HCT116 (cell line): ENCODE results near the gene GTF2IRD1. TPM values are rescaled to one million over a fixed set of nuclear protein-coding genes. Genes with fewer than 3 reads are reported as not detected.

Experiments used
- ATAC-seq: fragments of 200-7000 bp; cut with Tn5 transposase; 2 replicates; pipeline ENCODE4 v1.9.1; 2020; ENCODE audit warnings: mild to moderate bottlenecking, moderate library complexity
- BruUV-seq: library from RNA; stranded (reverse); fragments of 400-500 nt; replicated peaks from 2 replicates; lab custom pipeline; 2021; lab: Mats Ljungman, UMichigan
- CTCF ChIA-PET: fragments of 300-600 bp; sonication (Branson Sonifier 250); formaldehyde crosslinking; loops from one replicate; lab custom pipeline; 2021; ENCODE audit warnings: antibody characterized with exemption; lab: Charles Lee
- POLR2A ChIA-PET: fragments of 300-600, 350-600 bp; sonication (Branson Sonifier 250); formaldehyde crosslinking; loops from one replicate; lab custom pipeline; 2021; ENCODE audit warnings: antibody characterized with exemption; lab: Charles Lee
- RAD21 ChIA-PET, 2 experiments: fragments of 300-600 bp; sonication (Branson Sonifier 250); formaldehyde crosslinking; loops; one replicate each; lab custom pipeline; 2023; ENCODE audit warnings: low total read pairs in 2 of 2; ENCODE audit not compliant: uncharacterized antibody in 2 of 2, unreplicated experiment in 2 of 2, low non-redundant PET in 1 of 2; lab: Charles Lee
- DNase-seq: peaks from one replicate; pipeline ENCODE4 v3.0.0-alpha.2; 2010; ENCODE audit warnings: low read depth, low spot score
- H2AFZ ChIP-seq: fragments of 200-600 bp; shearing (Covaris generic), sonication (generic); 2 replicates; pipeline ENCODE4 v1.6.1; 2017; ENCODE audit warnings: low read depth, mixed run types, mixed read lengths, antibody characterized with exemption, low read length; ENCODE audit not compliant: poor library complexity, severe bottlenecking
- H3K27ac ChIP-seq: 2 replicates; pipeline ENCODE4 v1.5.1; 2012; ENCODE audit warnings: low read depth, low read length
- H3K27me3 ChIP-seq: fragments of 200-600 bp; sonication (generic); 2 replicates; pipeline ENCODE4 v1.6.1; 2016; ENCODE audit warnings: mixed run types, low read length, mixed read lengths; ENCODE audit not compliant: insufficient read depth
- H3K36me3 ChIP-seq, 2 experiments: fragments of 200-500 bp in 1 of 2; fragments of 200-600 bp in 1 of 2; sonication (Bioruptor generic) in 1 of 2; sonication (generic) in 1 of 2; 2 replicates each; pipeline versions ENCODE4 v1.5.1 to v1.6.1; 2014 to 2016; ENCODE audit warnings: low read length in 2 of 2, inconsistent platforms in 1 of 2, mixed read lengths in 1 of 2, mixed run types in 1 of 2; ENCODE audit not compliant: insufficient read depth in 2 of 2, control insufficient read depth in 1 of 2
- H3K4me1 ChIP-seq, 2 experiments: fragments of 200-600 bp in 1 of 2; sonication (generic) in 1 of 2; 2 replicates each; pipeline versions ENCODE4 v1.5.1 to v1.6.1; 2012 to 2017; ENCODE audit warnings: low read length in 2 of 2, inconsistent platforms in 1 of 2, mild to moderate bottlenecking in 1 of 2, mixed read lengths in 1 of 2, mixed run types in 1 of 2, moderate library complexity in 1 of 2; ENCODE audit not compliant: insufficient read depth in 2 of 2, control insufficient read depth in 1 of 2
- H3K4me2 ChIP-seq: fragments of 200-600 bp; sonication (generic); 2 replicates; pipeline ENCODE4 v1.6.1; 2017; ENCODE audit warnings: mixed run types, low read length, mixed read lengths
- H3K4me3 ChIP-seq, 2 experiments: fragments of 200-600 bp in 1 of 2; sonication (generic) in 1 of 2; replicated peaks in 1 of 2; 2 replicates each; pipeline ENCODE4 v1.5.1; 2011 to 2016; ENCODE audit warnings: low read length in 2 of 2, control low read depth in 1 of 2, low read depth in 1 of 2, mild to moderate bottlenecking in 1 of 2, mixed read lengths in 1 of 2, mixed run types in 1 of 2
- H3K79me2 ChIP-seq: fragments of 200-600 bp; sonication (generic); 2 replicates; pipeline ENCODE4 v1.6.1; 2017; ENCODE audit warnings: mild to moderate bottlenecking, mixed run types, low read length, moderate library complexity, mixed read lengths; ENCODE audit not compliant: insufficient read depth
- H3K9ac ChIP-seq: fragments of 200-600 bp; sonication (generic); 2 replicates; pipeline ENCODE4 v1.6.1; 2016; ENCODE audit warnings: low read length, mixed read lengths
- H3K9me2 ChIP-seq: fragments of 200-600 bp; sonication (generic), shearing (Covaris generic); 2 replicates; pipeline ENCODE4 v1.6.1; 2017; ENCODE audit warnings: mixed run types, mild to moderate bottlenecking, moderate library complexity; ENCODE audit not compliant: insufficient read depth
- H3K9me3 ChIP-seq, 2 experiments: fragments of 200-500 bp in 1 of 2; fragments of 200-600 bp in 1 of 2; sonication (Bioruptor generic) in 1 of 2; sonication (generic) in 1 of 2; 2 replicates each; pipeline ENCODE4 v1.6.1; 2014 to 2017; ENCODE audit warnings: low read length in 2 of 2, mixed read lengths in 2 of 2, inconsistent platforms in 1 of 2, low read depth in 1 of 2, mild to moderate bottlenecking in 1 of 2, mixed run types in 1 of 2, moderate library complexity in 1 of 2; ENCODE audit not compliant: control insufficient read depth in 1 of 2, insufficient read depth in 1 of 2
- H4K20me1 ChIP-seq: fragments of 200-600 bp; sonication (generic), shearing (Covaris generic); 2 replicates; pipeline ENCODE4 v1.6.1; 2017; ENCODE audit warnings: mixed run types, mild to moderate bottlenecking, moderate library complexity; ENCODE audit not compliant: insufficient read depth
- EZH2 ChIP-seq: fragments of 200-600 bp; sonication (generic); IDR thresholded peaks from 2 replicates; pipeline ENCODE4 v1.6.1; 2017; ENCODE audit warnings: antibody characterized with exemption, mixed run types
- POLR2AphosphoS5 ChIP-seq: IDR thresholded peaks from 2 replicates; pipeline ENCODE4 v1.6.1; 2011; ENCODE audit warnings: mild to moderate bottlenecking, low read depth, low read length, moderate library complexity
- SRF ChIP-seq: IDR thresholded peaks from 2 replicates; pipeline ENCODE4 v1.6.1; 2012; ENCODE audit warnings: low read depth
- YY1 ChIP-seq: IDR thresholded peaks from 2 replicates; pipeline ENCODE4 v1.6.1; 2011; ENCODE audit warnings: low read length, low read depth, moderate library complexity, mild to moderate bottlenecking; ENCODE audit not compliant: insufficient replicate concordance; ENCODE audit errors: extremely low read depth
- intact Hi-C: fragments of 100-400 bp; cut with micrococcal nuclease; formaldehyde crosslinking; loops from 2 replicates; pipeline ENCODE4 v1.10.0; 2022
- total RNA-seq: library from RNA; stranded (reverse); gene quantifications from one replicate; pipeline ENCODE4 v1.2.1, GENCODE V29; 2021; ENCODE audit not compliant: unreplicated experiment
- TF ChIP-seq, protein P1 (sequence below): IDR thresholded peaks from 2 replicates; pipeline ENCODE4 v1.6.1; 2012
- TF ChIP-seq, protein P2 (sequence below): IDR thresholded peaks from 2 replicates; pipeline ENCODE4 v1.6.1; 2012

GTF2IRD1 gene
- total RNA-seq, 1 experiment from 2014 or later: 34.5 TPM

GRCh38 chr7:74452748-74453321 lies 871 bp upstream of the GTF2IRD1 start:
- TF ChIP-seq YY1: peak; percentile 52
- no peak; the same call in 1 of the 2 replicates for TF ChIP-seq POLR2AphosphoS5
- TF ChIP-seq EZH2: no peak
- TF ChIP-seq, protein P1, sequence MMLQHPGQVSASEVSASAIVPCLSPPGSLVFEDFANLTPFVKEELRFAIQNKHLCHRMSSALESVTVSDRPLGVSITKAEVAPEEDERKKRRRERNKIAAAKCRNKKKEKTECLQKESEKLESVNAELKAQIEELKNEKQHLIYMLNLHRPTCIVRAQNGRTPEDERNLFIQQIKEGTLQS: no peak
- TF ChIP-seq SRF: no peak
- TF ChIP-seq, protein P2, sequence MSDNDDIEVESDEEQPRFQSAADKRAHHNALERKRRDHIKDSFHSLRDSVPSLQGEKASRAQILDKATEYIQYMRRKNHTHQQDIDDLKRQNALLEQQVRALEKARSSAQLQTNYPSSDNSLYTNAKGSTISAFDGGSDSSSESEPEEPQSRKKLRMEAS: peak; percentile 45
- TF ChIP-seq, all 23 proteins: peak for 2
- Histone ChIP-seq H3K4me3 (peak overlapping the region; percentile 56 to 66), H3K36me3 (no peaks in the 10 kb centered on the region), H3K9me2 (no peaks in the 10 kb centered on the region), H3K4me2 (peak overlapping the region; percentile 94), H3K9ac (peak overlapping the region; percentile 80), H3K79me2 (peaks cover 35% of the 10 kb centered on the region), H3K27me3 (no peaks in the 10 kb centered on the region), H3K9me3 (no peaks in the 10 kb centered on the region), H3K27ac (peak overlapping the region; percentile 72), H3K4me1 (peaks cover 23 to 44% of the 10 kb centered on the region in 2 experiments), H4K20me1 (no peaks in the 10 kb centered on the region), H2AFZ (peak overlapping the region; percentile 14)
- RAD21 ChIA-PET: no interaction called here
- BruUV-seq: TSS peak; percentile 39
- CTCF ChIA-PET: no interaction called here
- POLR2A ChIA-PET: no interaction called here
- intact Hi-C loops: loop anchor here (10.0 kb wide), 1 partner anchor 92 kb away; no protein-coding TSS in a partner anchor
- DNase-seq (no peak), ATAC-seq (peak; percentile 28)
